H9 (cell line): ENCODE data around the gene DHRS13. TPM values are rescaled to one million over a fixed set of nuclear protein-coding genes. Genes with fewer than 3 reads are reported as not detected.

Source experiments
- DNase-seq: peaks from one replicate; pipeline ENCODE4 v3.0.0-alpha.2; 2017
- H2AFZ ChIP-seq: one replicate; pipeline ENCODE4 v1.6.1; 2013; ENCODE audit warnings: mild to moderate bottlenecking, low read length, control low read depth, moderate library complexity
- H2AK5ac ChIP-seq: 2 replicates; pipeline ENCODE4 v1.6.1; 2013; ENCODE audit warnings: low read length, control low read depth, mixed read lengths; ENCODE audit not compliant: insufficient read length
- H2BK120ac ChIP-seq: one replicate; pipeline ENCODE4 v1.6.1; 2013; ENCODE audit warnings: low read depth, mild to moderate bottlenecking, low read length, control low read depth, inconsistent platforms; ENCODE audit not compliant: poor library complexity, severe bottlenecking
- H2BK12ac ChIP-seq: 2 replicates; pipeline ENCODE4 v1.6.1; 2013; ENCODE audit warnings: low read length, control low read depth, mixed read lengths, low read depth; ENCODE audit not compliant: insufficient read length
- H2BK15ac ChIP-seq: 2 replicates; pipeline ENCODE4 v1.6.1; 2013; ENCODE audit warnings: low read depth, low read length, control low read depth
- H2BK20ac ChIP-seq: one replicate; pipeline ENCODE4 v1.6.1; 2013; ENCODE audit warnings: low read depth, mild to moderate bottlenecking, low read length, control low read depth, inconsistent platforms; ENCODE audit not compliant: poor library complexity, severe bottlenecking
- H2BK5ac ChIP-seq: 2 replicates; pipeline ENCODE4 v1.6.1; 2013; ENCODE audit warnings: low read length, control low read depth, mixed read lengths; ENCODE audit not compliant: insufficient read length
- H3K14ac ChIP-seq: 2 replicates; pipeline ENCODE4 v1.6.1; 2013; ENCODE audit warnings: low read length, control low read depth; ENCODE audit not compliant: insufficient read depth
- H3K18ac ChIP-seq: 2 replicates; pipeline ENCODE4 v1.6.1; 2013; ENCODE audit warnings: low read depth, mild to moderate bottlenecking, mixed read lengths, low read length, control low read depth; ENCODE audit not compliant: insufficient read length
- H3K23ac ChIP-seq: 2 replicates; pipeline ENCODE4 v1.6.1; 2013; ENCODE audit warnings: low read length, control low read depth, mixed read lengths, low read depth; ENCODE audit not compliant: insufficient read length
- H3K23me2 ChIP-seq: 2 replicates; pipeline ENCODE4 v1.6.1; 2013; ENCODE audit warnings: low read depth, mild to moderate bottlenecking, mixed read lengths, low read length, control low read depth; ENCODE audit not compliant: insufficient read length, poor library complexity, severe bottlenecking
- H3K27ac ChIP-seq: 2 replicates; pipeline ENCODE4 v1.5.1; 2013; ENCODE audit warnings: low read length, control low read depth, mixed read lengths, low read depth; ENCODE audit not compliant: insufficient read length
- H3K27me3 ChIP-seq: 2 replicates; pipeline ENCODE4 v1.6.1; 2013; ENCODE audit warnings: low read length, control low read depth, inconsistent platforms; ENCODE audit not compliant: insufficient read depth
- H3K4ac ChIP-seq: 2 replicates; pipeline ENCODE4 v1.6.1; 2013; ENCODE audit warnings: low read depth, mild to moderate bottlenecking, control low read depth, inconsistent platforms, low read length, moderate library complexity
- H3K4me1 ChIP-seq: 2 replicates; pipeline ENCODE4 v1.6.1; 2013; ENCODE audit warnings: low read length, control low read depth, inconsistent platforms; ENCODE audit not compliant: insufficient read depth
- H3K4me2 ChIP-seq: 2 replicates; pipeline ENCODE4 v1.6.1; 2013; ENCODE audit warnings: low read length, control low read depth, mixed read lengths; ENCODE audit not compliant: insufficient read length, insufficient read depth
- H3K56ac ChIP-seq: 2 replicates; pipeline ENCODE4 v1.6.1; 2013; ENCODE audit warnings: low read depth, mild to moderate bottlenecking, mixed read lengths, low read length, control low read depth; ENCODE audit not compliant: insufficient read length
- H3K79me1 ChIP-seq: 2 replicates; pipeline ENCODE4 v1.6.1; 2013; ENCODE audit warnings: low read depth, mild to moderate bottlenecking, moderate library complexity, low read length, control low read depth, inconsistent platforms; ENCODE audit not compliant: insufficient read depth, poor library complexity, severe bottlenecking
- H3K79me2 ChIP-seq: 2 replicates; pipeline ENCODE4 v1.6.1; 2013; ENCODE audit warnings: low read length, control low read depth, inconsistent platforms; ENCODE audit not compliant: insufficient read depth
- H3K9ac ChIP-seq: 2 replicates; pipeline ENCODE4 v1.6.1; 2013; ENCODE audit warnings: low read length, control low read depth, mixed read lengths; ENCODE audit not compliant: insufficient read length; ENCODE audit errors: extremely low read depth
- H3K9me3 ChIP-seq: one replicate; pipeline ENCODE4 v1.6.1; 2013; ENCODE audit warnings: low read depth, low read length, inconsistent platforms; ENCODE audit not compliant: control insufficient read depth
- H3T11ph ChIP-seq: one replicate; pipeline ENCODE4 v1.6.1; 2013; ENCODE audit warnings: mild to moderate bottlenecking, low read length, control low read depth, inconsistent platforms
- H4K20me1 ChIP-seq: one replicate; pipeline ENCODE4 v1.6.1; 2013; ENCODE audit not compliant: control insufficient read depth, insufficient read length, insufficient read depth
- H4K5ac ChIP-seq: 2 replicates; pipeline ENCODE4 v1.6.1; 2013; ENCODE audit warnings: low read depth, mild to moderate bottlenecking, mixed read lengths, low read length, control low read depth; ENCODE audit not compliant: insufficient read length
- H4K8ac ChIP-seq: replicated peaks from 2 replicates; pipeline ENCODE4 v1.6.1; 2013; ENCODE audit warnings: low read length, control low read depth, mixed read lengths, low read depth; ENCODE audit not compliant: insufficient read length
- H4K91ac ChIP-seq: 2 replicates; pipeline ENCODE4 v1.6.1; 2013; ENCODE audit warnings: low read depth, mild to moderate bottlenecking, moderate library complexity, mixed read lengths, low read length, control low read depth; ENCODE audit not compliant: insufficient read length
- H3K27ac Mint-ChIP-seq, 3 experiments: 2 replicates in 2 of 3; 3 replicates in 1 of 3; pipeline ENCODE4 v1.8.0; 2020 to 2021; ENCODE audit warnings: mixed read lengths in 3 of 3, mild to moderate bottlenecking in 1 of 3, moderate library complexity in 1 of 3
- H3K27me3 Mint-ChIP-seq: 2 replicates; pipeline ENCODE4 v1.8.0; 2021; ENCODE audit warnings: low read depth, mild to moderate bottlenecking, moderate library complexity, mixed read lengths
- H3K36me3 Mint-ChIP-seq, 3 experiments: 2 replicates in 2 of 3; 3 replicates in 1 of 3; pipeline ENCODE4 v1.8.0; 2020 to 2021; ENCODE audit warnings: low read depth in 3 of 3, mixed read lengths in 3 of 3; ENCODE audit not compliant: insufficient read depth in 1 of 3
- H3K4me1 Mint-ChIP-seq, 2 experiments: 2 replicates each; pipeline ENCODE4 v1.8.0; 2020; ENCODE audit warnings: mixed read lengths in 2 of 2
- H3K4me3 Mint-ChIP-seq, 2 experiments: 2 replicates in 1 of 2; 3 replicates in 1 of 2; pipeline ENCODE4 v1.8.0; 2020 to 2021; ENCODE audit warnings: mild to moderate bottlenecking in 2 of 2, mixed read lengths in 2 of 2, moderate library complexity in 1 of 2
- H3K9me3 Mint-ChIP-seq, 2 experiments: 2 replicates in 1 of 2; 3 replicates in 1 of 2; pipeline ENCODE4 v1.8.0; 2020; ENCODE audit warnings: mild to moderate bottlenecking in 2 of 2, mixed read lengths in 2 of 2, moderate library complexity in 1 of 2
- WGBS: extraction: QIAGEN DNeasy Blood & Tissue Kit; methylation state at CpG from one replicate; pipeline ENCODE4 v1.1.7; 2013; ENCODE audit warnings: missing lambda C conversion rate, low lambda C conversion rate, mixed read lengths; ENCODE audit not compliant: insufficient read length; ENCODE audit errors: extremely low coverage; 5-methylcytosine and 5-hydroxymethylcytosine counted together
- total RNA-seq: library from RNA; stranded (reverse); gene quantifications from 2 replicates; pipeline ENCODE4 v1.2.1, GENCODE V29; 2021
- TF ChIP-seq, protein P1 (sequence below): fragments of 200-600 bp; sonication (generic); conservative IDR thresholded peaks from 3 replicates; pipeline ENCODE4 v1.8.0; 2021; ENCODE audit warnings: antibody characterized with exemption, mild to moderate bottlenecking

Gene DHRS13
- total RNA-seq, 1 experiment from 2014 or later, result 29.6 TPM

GRCh38 chr17:28949185-28950016 lies 46.5 kb upstream of the DHRS13 start:
- Mint-ChIP-seq H3K9me3 (no peaks in the 10 kb centered on the region), H3K27me3 (no peaks in the 10 kb centered on the region; the same call in 1 of the 2 replicates), H3K4me1 (peaks cover 22 to 25% of the 10 kb centered on the region in 2 experiments), H3K4me3 (peak overlapping the region; percentile 92 to 96), H3K27ac (peak overlapping the region; percentile 81 to 99 (median 97)), H3K36me3 (peaks cover 10 to 43% (median 33%) of the 10 kb centered on the region in 3 experiments; a peak in 6 of 7 replicates)
- Histone ChIP-seq H3K18ac (no peak overlapping the region), H2BK20ac (no peak overlapping the region), H3K9me3 (no peaks in the 10 kb centered on the region), H4K8ac (no peak overlapping the region), H3K14ac (no peak overlapping the region; the same call in 1 of the 2 replicates), H2BK120ac (no peak overlapping the region), H2BK15ac (no peak overlapping the region), H4K5ac (no peak overlapping the region), H3K79me1 (no peaks in the 10 kb centered on the region), H3K4me1 (peaks cover 7% of the 10 kb centered on the region; the same call in 1 of the 2 replicates), H4K20me1 (no peaks in the 10 kb centered on the region), H3K4ac (no peak overlapping the region), H2BK12ac (no peak overlapping the region), H3K23ac (no peak overlapping the region), H2AK5ac (no peak overlapping the region), H3K27ac (peak overlapping the region; percentile 31), H3K56ac (no peak overlapping the region), H3K4me2 (peak overlapping the region; percentile 91), H3K79me2 (peaks cover 45% of the 10 kb centered on the region), H3K27me3 (no peaks in the 10 kb centered on the region), H3T11ph (no peak overlapping the region), H3K9ac (peak overlapping the region; percentile 83), H2BK5ac (no peak overlapping the region), H3K23me2 (peaks cover 11% of the 10 kb centered on the region), H4K91ac (no peak overlapping the region), H2AFZ (no peak overlapping the region)
- WGBS, result no CpG with 5 or more reads among the region's 61 CpGs
- DNase-seq, result peak; percentile 72
- TF ChIP-seq, protein P1, sequence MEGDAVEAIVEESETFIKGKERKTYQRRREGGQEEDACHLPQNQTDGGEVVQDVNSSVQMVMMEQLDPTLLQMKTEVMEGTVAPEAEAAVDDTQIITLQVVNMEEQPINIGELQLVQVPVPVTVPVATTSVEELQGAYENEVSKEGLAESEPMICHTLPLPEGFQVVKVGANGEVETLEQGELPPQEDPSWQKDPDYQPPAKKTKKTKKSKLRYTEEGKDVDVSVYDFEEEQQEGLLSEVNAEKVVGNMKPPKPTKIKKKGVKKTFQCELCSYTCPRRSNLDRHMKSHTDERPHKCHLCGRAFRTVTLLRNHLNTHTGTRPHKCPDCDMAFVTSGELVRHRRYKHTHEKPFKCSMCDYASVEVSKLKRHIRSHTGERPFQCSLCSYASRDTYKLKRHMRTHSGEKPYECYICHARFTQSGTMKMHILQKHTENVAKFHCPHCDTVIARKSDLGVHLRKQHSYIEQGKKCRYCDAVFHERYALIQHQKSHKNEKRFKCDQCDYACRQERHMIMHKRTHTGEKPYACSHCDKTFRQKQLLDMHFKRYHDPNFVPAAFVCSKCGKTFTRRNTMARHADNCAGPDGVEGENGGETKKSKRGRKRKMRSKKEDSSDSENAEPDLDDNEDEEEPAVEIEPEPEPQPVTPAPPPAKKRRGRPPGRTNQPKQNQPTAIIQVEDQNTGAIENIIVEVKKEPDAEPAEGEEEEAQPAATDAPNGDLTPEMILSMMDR, result no peak
